MM.1S (cell line): Measurements from ENCODE around the gene MORC3.

Source experiments
- EZH2 ChIP-seq: fragments of 300-600 bp; sonication (generic); optimal IDR thresholded peaks from 2 replicates; pipeline ENCODE3; 2017; ENCODE audit warnings: low read depth, mild to moderate bottlenecking, antibody characterized with exemption, low read length, mixed read lengths
- TF ChIP-seq, protein P1 (sequence below): fragments of 300-600 bp; sonication (generic); IDR thresholded peaks from 2 replicates; pipeline ENCODE4 v1.5.1; 2016; ENCODE audit warnings: antibody characterized with exemption, low read length, mixed read lengths

DNA sequence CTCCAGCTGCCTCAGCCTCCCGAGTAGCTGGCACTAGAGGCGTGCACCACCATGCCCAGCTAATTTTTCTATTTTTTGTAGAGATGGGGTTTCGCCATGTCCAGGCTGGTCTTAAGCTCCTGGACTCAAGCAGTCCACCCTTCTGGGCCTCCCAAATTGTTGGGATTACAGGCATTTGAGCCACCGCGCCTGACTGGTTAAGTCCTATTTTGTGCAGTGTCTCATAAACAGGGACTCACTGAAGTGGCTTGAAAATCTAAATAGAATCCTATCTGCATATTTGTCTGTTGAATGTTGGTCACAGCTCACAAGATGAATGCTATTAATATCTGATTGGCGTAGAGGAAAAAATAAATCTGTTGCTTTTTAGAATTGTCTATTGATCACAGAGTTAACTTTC, 59.3 kb downstream of the MORC3 start:
- TF ChIP-seq, protein P1, sequence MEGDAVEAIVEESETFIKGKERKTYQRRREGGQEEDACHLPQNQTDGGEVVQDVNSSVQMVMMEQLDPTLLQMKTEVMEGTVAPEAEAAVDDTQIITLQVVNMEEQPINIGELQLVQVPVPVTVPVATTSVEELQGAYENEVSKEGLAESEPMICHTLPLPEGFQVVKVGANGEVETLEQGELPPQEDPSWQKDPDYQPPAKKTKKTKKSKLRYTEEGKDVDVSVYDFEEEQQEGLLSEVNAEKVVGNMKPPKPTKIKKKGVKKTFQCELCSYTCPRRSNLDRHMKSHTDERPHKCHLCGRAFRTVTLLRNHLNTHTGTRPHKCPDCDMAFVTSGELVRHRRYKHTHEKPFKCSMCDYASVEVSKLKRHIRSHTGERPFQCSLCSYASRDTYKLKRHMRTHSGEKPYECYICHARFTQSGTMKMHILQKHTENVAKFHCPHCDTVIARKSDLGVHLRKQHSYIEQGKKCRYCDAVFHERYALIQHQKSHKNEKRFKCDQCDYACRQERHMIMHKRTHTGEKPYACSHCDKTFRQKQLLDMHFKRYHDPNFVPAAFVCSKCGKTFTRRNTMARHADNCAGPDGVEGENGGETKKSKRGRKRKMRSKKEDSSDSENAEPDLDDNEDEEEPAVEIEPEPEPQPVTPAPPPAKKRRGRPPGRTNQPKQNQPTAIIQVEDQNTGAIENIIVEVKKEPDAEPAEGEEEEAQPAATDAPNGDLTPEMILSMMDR: no peak
- TF ChIP-seq EZH2: no peak
